ENCODE measurements around the gene FAM76B.

Gene FAM76B

GRCh38 chr11:95732930-95733602 lies 56.5 kb downstream of the FAM76B start:
- DNase-seq: no peak

- DNase-seq: no peak
Observed at GRCh38 chr11:95729462-95729861, 60.1 kb downstream of the FAM76B start.

- DNase-seq: no peak
Observed at GRCh38 chr11:95728790-95729189, 60.8 kb downstream of the FAM76B start.

- DNase-seq: no peak
Observed at GRCh38 chr11:95728094-95728493, 61.5 kb downstream of the FAM76B start.

GRCh38 chr11:95727620-95728019 lies 62.0 kb downstream of the FAM76B start:
- DNase-seq: peak in 4 of 56 donors; percentile 3 to 8 (median 7)

GRCh38 chr11:95727111-95727510 lies 62.5 kb downstream of the FAM76B start:
- DNase-seq: no peak

GRCh38 chr11:95725196-95725595 lies 64.4 kb downstream of the FAM76B start:
- DNase-seq: no peak

- DNase-seq: no peak
Observed at GRCh38 chr11:95723361-95723942, 66.1 kb downstream of the FAM76B start.

- no peak for DNase-seq
Observed at GRCh38 chr11:95720195-95720594, 69.4 kb downstream of the FAM76B start.
